ENCODE results near the gene SMPD3. TPM values are rescaled to one million over a fixed set of nuclear protein-coding genes. Genes with fewer than 3 reads are reported as not detected.

The SMPD3 gene
- total and polyA plus RNA-seq, 2 of the 4 experiments (the other 2 are of a cell fraction) = not detected

GRCh38 chr16:68353366-68353765 is 94.9 kb downstream of the SMPD3 start:
- ChIA-PET CTCF (no interaction called here), POLR2A (ENCODE audit: unreplicated experiment) (no interaction called here)
- Histone ChIP-seq H4K8ac (ENCODE audit: low read depth in 2 of 2, low read length in 2 of 2) (no peak overlapping the region), H2AK9ac (replicated peaks; ENCODE audit: low read depth, low read length, poor library complexity) (no peak overlapping the region), H4K20me1 (ENCODE audit: insufficient read depth, low read length) (no peaks in the 10 kb centered on the region; the same call in 1 of the 2 replicates), H3K4me1 (ENCODE audit: control insufficient read depth, insufficient read depth, low read length) (no peaks in the 10 kb centered on the region), H3K4me3 (ENCODE audit: insufficient read depth, low read depth, low read length) (no peak overlapping the region), H3K18ac (ENCODE audit: low read depth, low read length) (no peak overlapping the region), H3K9ac (ENCODE audit: low read depth, low read length) (no peak overlapping the region), H4K91ac (ENCODE audit: insufficient read depth, low read depth, low read length) (no peak overlapping the region), H4K5ac (ENCODE audit: low read depth, low read length) (no peak overlapping the region), H2BK5ac (ENCODE audit: low read depth, low read length, poor library complexity, severe bottlenecking) (no peak overlapping the region), H3K36me3 (ENCODE audit: control insufficient read depth, insufficient read depth, low read length) (peaks cover 79% of the 10 kb centered on the region), H3K56ac (ENCODE audit: extremely low read depth, insufficient read depth, low read length) (no peak overlapping the region), H3K23ac (ENCODE audit: low read depth, low read length) (no peak overlapping the region), H3K9me1 (ENCODE audit: insufficient read depth, low read length) (no peaks in the 10 kb centered on the region), H3K14ac (replicated peaks; ENCODE audit: low read depth, low read length) (no peak overlapping the region), H3K4me2 (ENCODE audit: low read depth, low read length) (no peak overlapping the region), H2BK15ac (ENCODE audit: low read depth, low read length) (no peak overlapping the region), H3K27ac (ENCODE audit: insufficient read depth, low read length) (no peak overlapping the region), H2AK5ac (ENCODE audit: low read depth, low read length) (no peak overlapping the region), H2BK20ac (ENCODE audit: low read depth, low read length) (no peak overlapping the region), H2BK120ac (ENCODE audit: low read depth, low read length) (no peak overlapping the region), H3K79me1 (ENCODE audit: low read depth in 1 of 2, low read length in 2 of 2) (no peaks in the 10 kb centered on the region; a peak in 1 of 4 replicates), H3K9me3 (ENCODE audit: control insufficient read depth, insufficient read depth, low read length) (no peaks in the 10 kb centered on the region), H3K27me3 (ENCODE audit: control insufficient read depth, insufficient read depth, low read length) (no peaks in the 10 kb centered on the region), H3K4ac (ENCODE audit: low read depth, low read length) (no peak overlapping the region), H2AFZ (replicated peaks; ENCODE audit: low read length, poor library complexity) (no peak overlapping the region)
- BruUV-seq (replicated peaks) = no TSS peak
- 100% methylated on average over 2 of the region's 13 CpGs; no CpG with 5 or more reads in 1 of the 2 experiments for WGBS, 2 experiments (ENCODE audit: extremely low coverage in 2 of 2, insufficient read length in 1 of 2)
- intact Hi-C loops (cut with micrococcal nuclease) = no loop called here
- ATAC-seq (ENCODE audit: low read depth) = no peak
- in situ Hi-C loops (cut with MboI; ENCODE audit: low sequenced_read_pairs) = no loop called here
- DNase-seq = no peak
- dilution Hi-C loops (cut with HindIII; ENCODE audit: low sequenced_read_pairs, unreplicated experiment) = no loop called here
- TF ChIP-seq CTCF (conservative IDR thresholded peaks at IDR 0.05; ENCODE audit: low read depth, low read length) (no peak), SMC3 (IDR thresholded peaks at IDR 0.05; ENCODE audit: low read depth, low read length) (no peak), BHLHE40 (IDR thresholded peaks at IDR 0.05; ENCODE audit: low read depth, low read length) (no peak), CHD1 (IDR thresholded peaks at IDR 0.05; ENCODE audit: low read depth, low read length) (no peak), RAD21 (IDR thresholded peaks at IDR 0.05; ENCODE audit: low read length) (no peak), POLR2A (IDR thresholded peaks at IDR 0.05; ENCODE audit: low read depth, low read length) (no peak), MAZ (IDR thresholded peaks at IDR 0.05; ENCODE audit: borderline replicate concordance, low read depth, low read length) (no peak), RCOR1 (IDR thresholded peaks at IDR 0.05; ENCODE audit: insufficient replicate concordance, low read length) (no peak), FOS (IDR thresholded peaks at IDR 0.05; ENCODE audit: low read depth, low read length) (no peak), MAFK (IDR thresholded peaks at IDR 0.05; ENCODE audit: low read depth, low read length) (no peak), ELK1 (IDR thresholded peaks at IDR 0.05; ENCODE audit: borderline replicate concordance, low read depth, low read length) (no peak), CEBPB (IDR thresholded peaks at IDR 0.05; ENCODE audit: low read depth, low read length) (no peak), RFX5 (IDR thresholded peaks at IDR 0.05; ENCODE audit: low read depth, low read length) (no peak), USF2 (IDR thresholded peaks at IDR 0.05; ENCODE audit: low read depth, low read length) (no peak), MXI1 (IDR thresholded peaks at IDR 0.05; ENCODE audit: borderline replicate concordance, low read depth, low read length) (no peak), NFE2L2 (IDR thresholded peaks at IDR 0.05; ENCODE audit: low read depth, low read length) (no peak)

All from IMR-90 (cell line).